ENCODE results near the gene MRPL14. TPM values are rescaled to one million over a fixed set of nuclear protein-coding genes. Genes with fewer than 3 reads are reported as not detected.

Gene MRPL14
- total RNA-seq, 1 experiment from 2014 or later, result 69.6 TPM

GRCh38 chr6:44079672-44080071 lies 47.6 kb downstream of the MRPL14 start:
- Histone ChIP-seq H3K4me2 (ENCODE audit: low read length) (no peak overlapping the region), H3K27me3 (ENCODE audit: insufficient read depth, low read length) (no peaks in the 10 kb centered on the region), H3K9me2 (ENCODE audit: insufficient read depth) (no peaks in the 10 kb centered on the region), H3K4me3 (replicated peaks in 1 of 2; ENCODE audit: low read depth in 1 of 2, low read length in 2 of 2) (no peak overlapping the region), H3K36me3 (ENCODE audit: control insufficient read depth in 1 of 2, insufficient read depth in 2 of 2, low read length in 2 of 2) (no peaks in the 10 kb centered on the region), H3K27ac (ENCODE audit: low read depth, low read length) (no peak overlapping the region), H4K20me1 (ENCODE audit: insufficient read depth) (no peaks in the 10 kb centered on the region), H3K9ac (ENCODE audit: low read length) (no peak overlapping the region), H3K9me3 (ENCODE audit: control insufficient read depth in 1 of 2, insufficient read depth in 1 of 2, low read depth in 1 of 2, low read length in 2 of 2) (no peaks in the 10 kb centered on the region), H2AFZ (ENCODE audit: low read depth, low read length, poor library complexity, severe bottlenecking) (no peak overlapping the region), H3K4me1 (ENCODE audit: control insufficient read depth in 1 of 2, insufficient read depth in 2 of 2, low read length in 2 of 2) (peaks cover 6 to 18% of the 10 kb centered on the region in 2 experiments), H3K79me2 (ENCODE audit: insufficient read depth, low read length) (no peaks in the 10 kb centered on the region)
- CTCF ChIA-PET, result interaction anchor here (1.0 to 4.0 kb wide), 15 partner anchors 16 to 411 kb away, joined by 3 to 45 read pairs (median 4); partner anchors contain the start of gene VEGFA
- RAD21 ChIA-PET (ENCODE audit: low non-redundant PET in 1 of 2, low total read pairs in 2 of 2, uncharacterized antibody in 2 of 2, unreplicated experiment in 2 of 2), result interaction anchor here (1.0 to 1.2 kb wide), 6 partner anchors 142 to 414 kb away, joined by 3 to 4 read pairs (median 4); partner anchors contain the start of gene VEGFA (in 1 of the 2)
- POLR2A ChIA-PET, result interaction anchor here (1.0 to 1.6 kb wide), 4 partner anchors 17 to 309 kb away, joined by 3 to 8 read pairs (median 3); partner anchors contain the start of gene VEGFA
- BruUV-seq (replicated peaks), result no TSS peak
- no peak for DNase-seq (ENCODE audit: low read depth, low spot score)
- intact Hi-C loops (cut with micrococcal nuclease), result loop anchor here (1.0 to 10.0 kb wide), 5 partner anchors 155 to 471 kb away; no protein-coding TSS in a partner anchor
- TF ChIP-seq JUND (IDR thresholded peaks at IDR 0.05) (no peak), ZFX (IDR thresholded peaks at IDR 0.05) (no peak; the same call in 1 of the 2 replicates), YY1 (IDR thresholded peaks at IDR 0.05; ENCODE audit: extremely low read depth, insufficient replicate concordance, low read depth, low read length) (no peak), REST (IDR thresholded peaks at IDR 0.05; ENCODE audit: low read depth) (no peak)
- 0 out of 2 replicates have a peak, but pooled peaks have one; percentile 9 for ATAC-seq

All from HCT116 (cell line).